Breast epithelium (tissue), 4 donors: ENCODE measurements around the gene LRRC74A. TPM values are rescaled to one million over a fixed set of nuclear protein-coding genes. Genes with fewer than 3 reads are reported as not detected.
A peak's percentile ranks its signal among the peaks of the same experiment; 100 is the strongest.

ENCODE experiments used
- DNase-seq, 2 donors: peaks; one replicate each; pipeline ENCODE4 v3.0.0-alpha.2; 2019; ENCODE audit warnings: low spot score in 2 of 2
- H3K27ac ChIP-seq, 2 donors: fragments of 200-600 bp; sonication (generic) in 1 of 2; one replicate each; pipeline ENCODE4 v1.5.1; 2016 to 2019; ENCODE audit warnings: mild to moderate bottlenecking in 1 of 2
- H3K27me3 ChIP-seq, 2 donors: fragments of 200-600 bp; sonication (generic) in 1 of 2; one replicate each; pipeline versions ENCODE4 v1.5.1 to v1.6.0; 2017 to 2019; ENCODE audit warnings: control low read depth in 1 of 2, mild to moderate bottlenecking in 1 of 2
- H3K36me3 ChIP-seq: fragments of 200-600 bp; one replicate; pipeline ENCODE4 v1.5.1; 2019
- H3K4me1 ChIP-seq, 2 donors: fragments of 200-600 bp; sonication (generic); one replicate each; pipeline ENCODE4 v1.5.1; 2016 to 2019; ENCODE audit warnings: control low read depth in 1 of 2
- H3K4me3 ChIP-seq, 3 donors: fragments of 200-600 bp; sonication (generic); 1 replicate in 2 of 3; 2 replicates in 1 of 3; pipeline ENCODE4 v1.5.1; 2016 to 2019; ENCODE audit warnings: mild to moderate bottlenecking in 3 of 3, moderate library complexity in 2 of 3
- H3K9me3 ChIP-seq, 2 donors: fragments of 200-600 bp; sonication (generic) in 1 of 2; one replicate each; pipeline ENCODE4 v1.5.1; 2016 to 2019; ENCODE audit warnings: control low read depth in 1 of 2
- POLR2A ChIP-seq: fragments of 450-650 bp; IDR thresholded peaks from one replicate; pipeline ENCODE4 v1.6.1; 2016; ENCODE audit warnings: antibody characterized with exemption, mild to moderate bottlenecking, moderate library complexity
- POLR2AphosphoS5 ChIP-seq, 3 donors: sonication (generic); formaldehyde crosslinking; IDR thresholded peaks; one replicate each; pipeline ENCODE4 v1.6.1; 2017; ENCODE audit warnings: antibody characterized with exemption in 3 of 3
- intact Hi-C: fragments of 100-400 bp; cut with DNase I; formaldehyde crosslinking; loops from one replicate; pipeline ENCODE4 v1.15.1; 2023; ENCODE audit warnings: low total_unique reads
- total RNA-seq, 3 donors: library from RNA; depleted of rRNA; stranded (reverse); fragments of >200 nt; gene quantifications; one replicate each; pipeline ENCODE4 v1.1.0, GENCODE V29; 2016
- TF ChIP-seq, protein P1 (sequence below), 3 donors: fragments of 450-650 bp; IDR thresholded peaks; one replicate each; pipeline ENCODE4 v1.5.1; 2016 to 2017; ENCODE audit warnings: antibody characterized with exemption in 3 of 3, mild to moderate bottlenecking in 3 of 3, moderate library complexity in 3 of 3

The LRRC74A gene
- total RNA-seq, 3 donors from 2014 or later, result not detected

DNA sequence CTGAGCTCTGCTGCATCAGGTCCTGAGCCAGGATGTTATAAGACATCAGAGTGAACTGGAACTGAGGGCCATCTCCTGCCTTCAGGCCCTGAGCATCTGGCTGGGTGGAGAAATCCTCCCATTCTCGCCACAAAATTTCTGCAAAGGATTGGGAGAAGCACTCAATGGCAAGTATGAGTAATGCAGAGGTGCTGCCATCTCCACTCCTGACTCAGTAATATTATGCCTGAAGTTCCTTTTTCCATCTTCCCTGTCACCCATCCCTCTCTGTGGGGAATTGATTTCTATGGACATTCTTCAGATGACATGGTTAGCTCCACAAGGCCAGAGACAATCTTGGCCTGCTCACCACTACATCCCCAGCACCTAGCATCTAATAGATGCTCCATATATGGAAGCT is 18.2 kb upstream of the LRRC74A start:
- H3K4me1 ChIP-seq, result peaks cover 0 to 9% of the 10 kb centered on the region in 2 donors
- no peak overlapping the region for H3K4me3 ChIP-seq
- no peak overlapping the region for H3K27ac ChIP-seq
- TF ChIP-seq POLR2A, result no peak
- no peak for TF ChIP-seq POLR2AphosphoS5 (IDR thresholded peaks at IDR 0.05)
- TF ChIP-seq, protein P1, sequence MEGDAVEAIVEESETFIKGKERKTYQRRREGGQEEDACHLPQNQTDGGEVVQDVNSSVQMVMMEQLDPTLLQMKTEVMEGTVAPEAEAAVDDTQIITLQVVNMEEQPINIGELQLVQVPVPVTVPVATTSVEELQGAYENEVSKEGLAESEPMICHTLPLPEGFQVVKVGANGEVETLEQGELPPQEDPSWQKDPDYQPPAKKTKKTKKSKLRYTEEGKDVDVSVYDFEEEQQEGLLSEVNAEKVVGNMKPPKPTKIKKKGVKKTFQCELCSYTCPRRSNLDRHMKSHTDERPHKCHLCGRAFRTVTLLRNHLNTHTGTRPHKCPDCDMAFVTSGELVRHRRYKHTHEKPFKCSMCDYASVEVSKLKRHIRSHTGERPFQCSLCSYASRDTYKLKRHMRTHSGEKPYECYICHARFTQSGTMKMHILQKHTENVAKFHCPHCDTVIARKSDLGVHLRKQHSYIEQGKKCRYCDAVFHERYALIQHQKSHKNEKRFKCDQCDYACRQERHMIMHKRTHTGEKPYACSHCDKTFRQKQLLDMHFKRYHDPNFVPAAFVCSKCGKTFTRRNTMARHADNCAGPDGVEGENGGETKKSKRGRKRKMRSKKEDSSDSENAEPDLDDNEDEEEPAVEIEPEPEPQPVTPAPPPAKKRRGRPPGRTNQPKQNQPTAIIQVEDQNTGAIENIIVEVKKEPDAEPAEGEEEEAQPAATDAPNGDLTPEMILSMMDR (IDR thresholded peaks at IDR 0.05), result no peak
- no peaks in the 10 kb centered on the region for H3K27me3 ChIP-seq
- no peak for DNase-seq
- H3K9me3 ChIP-seq, result no peaks in the 10 kb centered on the region
- intact Hi-C loops, result no loop called here
- peaks cover 7% of the 10 kb centered on the region for H3K36me3 ChIP-seq

DNA sequence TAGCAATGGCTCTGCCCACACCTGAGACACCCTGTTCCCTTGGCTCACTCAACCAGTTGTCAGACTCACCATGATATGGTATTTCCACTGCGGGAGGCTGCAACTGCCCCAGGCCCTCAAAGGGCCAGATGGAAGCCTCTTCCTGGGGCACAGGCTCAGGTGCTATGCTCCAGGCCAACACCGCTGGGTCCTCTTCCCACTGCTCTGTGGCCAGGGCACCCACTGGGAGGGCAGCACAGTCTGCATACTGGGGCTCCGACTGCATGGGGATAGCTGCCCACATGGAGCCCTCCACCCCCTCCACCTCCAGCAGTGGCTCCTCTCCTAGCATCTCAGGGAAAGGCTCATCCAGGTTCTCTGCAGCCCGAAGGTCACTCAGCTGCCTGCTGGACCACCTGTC is 17.2 kb upstream of the LRRC74A start:
- Histone ChIP-seq H3K4me3 (no peak overlapping the region), H3K27ac (no peak overlapping the region), H3K36me3 (no peaks in the 10 kb centered on the region), H3K4me1 (peaks cover 0 to 9% of the 10 kb centered on the region in 2 donors), H3K9me3 (no peaks in the 10 kb centered on the region), H3K27me3 (no peaks in the 10 kb centered on the region)
- no peak for TF ChIP-seq POLR2AphosphoS5 (IDR thresholded peaks at IDR 0.05)
- TF ChIP-seq POLR2A, result no peak
- TF ChIP-seq, protein P1 (IDR thresholded peaks at IDR 0.05), result no peak
- intact Hi-C loops, result no loop called here
- DNase-seq, result no peak

DNA sequence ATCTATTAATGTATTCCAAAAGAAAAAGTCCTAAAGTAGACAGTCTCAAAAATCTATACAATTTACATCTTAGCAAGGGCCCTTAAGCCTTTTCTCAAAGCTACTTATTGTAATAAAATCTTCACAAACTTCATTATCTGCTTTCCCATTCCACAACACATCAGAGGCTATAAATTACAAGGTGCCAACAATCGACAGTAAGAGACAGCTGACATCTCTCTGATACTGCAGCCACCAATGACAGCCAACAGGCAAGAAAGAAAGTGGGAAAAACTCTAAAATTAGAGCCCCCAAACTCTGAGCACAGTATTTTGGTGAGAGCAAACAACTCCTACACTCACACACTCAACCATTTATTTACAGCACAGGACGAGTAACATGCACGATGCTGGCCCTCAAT is 15.7 kb upstream of the LRRC74A start:
- DNase-seq, result no peak
- intact Hi-C loops, result no loop called here
- H3K4me3 ChIP-seq, result peak overlapping the region in 2 of 3 donors; percentile 92 to 98
- H3K36me3 ChIP-seq, result no peaks in the 10 kb centered on the region
- TF ChIP-seq, protein P1 (IDR thresholded peaks at IDR 0.05), result no peak
- TF ChIP-seq POLR2A (no peak), POLR2AphosphoS5 (IDR thresholded peaks at IDR 0.05) (no peak)
- H3K27me3 ChIP-seq, result no peaks in the 10 kb centered on the region
- peaks cover 0 to 9% of the 10 kb centered on the region in 2 donors for H3K4me1 ChIP-seq
- H3K27ac ChIP-seq, result peak overlapping the region; percentile 27 to 86
- no peaks in the 10 kb centered on the region for H3K9me3 ChIP-seq

DNA sequence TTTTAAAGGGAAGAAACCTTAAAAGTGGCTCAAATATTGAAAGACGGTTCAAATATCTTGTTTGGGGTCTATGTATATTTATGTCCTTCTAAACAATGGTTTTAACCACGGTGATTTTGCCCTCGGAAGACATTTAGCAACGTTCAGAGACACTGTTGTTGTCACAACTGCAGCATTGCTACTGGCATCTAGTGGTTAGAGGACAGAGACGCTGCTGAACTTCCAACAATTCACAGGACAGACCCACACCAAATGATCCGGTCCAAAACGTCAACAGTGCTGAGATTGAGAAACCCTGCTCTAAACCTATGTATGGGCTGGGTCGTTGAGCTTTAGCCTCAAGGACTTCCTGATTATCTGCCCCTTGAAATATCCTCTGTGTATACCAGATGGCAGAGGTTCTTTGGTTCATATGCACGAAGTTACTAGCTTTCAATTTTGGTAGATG is 15.2 kb upstream of the LRRC74A start:
- Histone ChIP-seq H3K27ac (peak overlapping the region; percentile 27 to 86), H3K4me3 (peak overlapping the region; percentile 64 to 98 (median 92)), H3K9me3 (no peaks in the 10 kb centered on the region), H3K4me1 (peaks cover 0 to 9% of the 10 kb centered on the region in 2 donors), H3K27me3 (no peaks in the 10 kb centered on the region), H3K36me3 (no peaks in the 10 kb centered on the region)
- DNase-seq, result no peak
- no peak for TF ChIP-seq POLR2AphosphoS5 (IDR thresholded peaks at IDR 0.05)
- TF ChIP-seq, protein P1 (IDR thresholded peaks at IDR 0.05), result peak in 2 of 3 donors; percentile 8 to 15
- TF ChIP-seq POLR2A, result no peak
- intact Hi-C loops, result no loop called here

DNA sequence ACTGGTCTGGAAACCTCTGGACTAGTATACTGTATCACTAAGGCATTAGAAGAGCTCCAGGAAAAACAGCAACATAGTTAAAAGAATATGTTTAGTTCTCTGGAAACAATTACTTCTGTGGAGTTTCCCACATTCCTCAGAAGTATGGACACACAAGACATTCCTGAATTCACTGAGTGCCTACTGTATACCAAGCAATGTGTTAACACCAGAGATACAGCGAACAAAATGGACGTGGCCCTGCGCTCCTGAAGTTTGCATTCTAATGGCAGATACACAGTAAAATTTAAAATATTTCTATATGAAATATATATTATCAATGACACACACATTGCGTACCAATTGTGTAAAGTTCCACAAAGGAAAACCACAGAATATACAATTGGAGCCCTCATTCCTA is 14.6 kb upstream of the LRRC74A start:
- Histone ChIP-seq H3K4me3 (peak overlapping the region; percentile 64 to 98 (median 92)), H3K27ac (peak overlapping the region; percentile 6 to 86), H3K36me3 (no peaks in the 10 kb centered on the region), H3K9me3 (no peaks in the 10 kb centered on the region), H3K4me1 (peaks cover 0 to 9% of the 10 kb centered on the region in 2 donors), H3K27me3 (no peaks in the 10 kb centered on the region)
- no peak for DNase-seq
- intact Hi-C loops, result no loop called here
- TF ChIP-seq POLR2A (no peak), POLR2AphosphoS5 (IDR thresholded peaks at IDR 0.05) (no peak)
- TF ChIP-seq, protein P1 (IDR thresholded peaks at IDR 0.05), result no peak
